ENCODE data around the gene COX4I2.

DNA sequence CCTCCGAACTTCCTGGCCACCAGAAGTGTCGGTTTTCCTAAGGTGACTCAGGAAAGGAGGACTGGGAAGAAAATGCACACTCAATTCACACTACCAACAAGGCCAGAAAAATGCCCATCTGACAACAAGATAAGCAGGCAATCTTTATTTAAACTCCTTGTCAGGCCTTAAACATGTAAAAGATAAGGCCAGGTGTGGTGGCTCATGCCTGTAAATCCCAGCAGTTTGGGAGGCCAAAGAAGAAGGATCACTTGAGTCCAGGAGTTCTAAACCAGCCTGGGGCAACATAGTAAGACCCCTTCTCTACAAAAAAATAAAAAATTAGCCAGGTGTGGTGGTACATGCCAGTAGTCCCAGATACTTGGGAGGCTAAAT lies 40.2 kb upstream of the COX4I2 start:
- TF ChIP-seq YY1 (IDR thresholded peaks at IDR 0.05; ENCODE audit: low read depth, low read length) = no peak
- no peak for TF ChIP-seq SIN3A (conservative IDR thresholded peaks at IDR 0.05 in 1 of 2, IDR thresholded peaks at IDR 0.05 in 1 of 2; ENCODE audit: low read depth in 1 of 2, low read length in 2 of 2)
- no peak for TF ChIP-seq POLR2A (IDR thresholded peaks at IDR 0.05; ENCODE audit: control extremely low read depth in 1 of 2, low read depth in 2 of 2, low read length in 2 of 2)
- TF ChIP-seq KDM5A (IDR thresholded peaks at IDR 0.05; ENCODE audit: low read length) = no peak
- TF ChIP-seq EP300 (IDR thresholded peaks at IDR 0.05; ENCODE audit: borderline replicate concordance in 1 of 2, low read depth in 2 of 2, low read length in 2 of 2) = no peak

All from H1 (cell line).